Measurements from ENCODE around the gene ERFE. TPM values are rescaled to one million over a fixed set of nuclear protein-coding genes. Genes with fewer than 3 reads are reported as not detected.

The ERFE gene
- total and polyA plus RNA-seq, 2 of the 4 experiments (the other 2 are of a cell fraction): 1.3 to 3.5 TPM

- intact Hi-C loops (cut with micrococcal nuclease): loop anchor here (5.0 kb wide), 1 partner anchor 267 kb away; the partner anchor contains the start of gene RAMP1
- H3K4ac ChIP-seq (ENCODE audit: low read depth, low read length): no peak overlapping the region
- H4K91ac ChIP-seq (ENCODE audit: insufficient read depth, low read depth, low read length): no peak overlapping the region
- CTCF ChIA-PET: no interaction called here
- in situ Hi-C loops (cut with MboI; ENCODE audit: low sequenced_read_pairs): no loop called here
- dilution Hi-C loops (cut with HindIII; ENCODE audit: low sequenced_read_pairs, unreplicated experiment): no loop called here
- no peak overlapping the region for H2BK5ac ChIP-seq (ENCODE audit: low read depth, low read length, poor library complexity, severe bottlenecking)
- H3K27me3 ChIP-seq (ENCODE audit: control insufficient read depth, insufficient read depth, low read length): peaks cover 22% of the 10 kb centered on the region
- H3K23ac ChIP-seq (ENCODE audit: low read depth, low read length): no peak overlapping the region
- no peaks in the 10 kb centered on the region for H4K20me1 ChIP-seq (ENCODE audit: insufficient read depth, low read length)
- no peak overlapping the region for H3K14ac ChIP-seq (replicated peaks; ENCODE audit: low read depth, low read length)
- no peaks in the 10 kb centered on the region for H3K9me3 ChIP-seq (ENCODE audit: control insufficient read depth, insufficient read depth, low read length)
- no peak overlapping the region for H3K56ac ChIP-seq (ENCODE audit: extremely low read depth, insufficient read depth, low read length)
- TF ChIP-seq NFE2L2 (IDR thresholded peaks at IDR 0.05; ENCODE audit: low read depth, low read length) (no peak), POLR2A (IDR thresholded peaks at IDR 0.05; ENCODE audit: low read depth, low read length) (no peak), SMC3 (IDR thresholded peaks at IDR 0.05; ENCODE audit: low read depth, low read length) (no peak), CEBPB (IDR thresholded peaks at IDR 0.05; ENCODE audit: low read depth, low read length) (no peak), RAD21 (IDR thresholded peaks at IDR 0.05; ENCODE audit: low read length) (no peak), RCOR1 (IDR thresholded peaks at IDR 0.05; ENCODE audit: insufficient replicate concordance, low read length) (no peak), MAFK (IDR thresholded peaks at IDR 0.05; ENCODE audit: low read depth, low read length) (no peak), RFX5 (IDR thresholded peaks at IDR 0.05; ENCODE audit: low read depth, low read length) (no peak), BHLHE40 (IDR thresholded peaks at IDR 0.05; ENCODE audit: low read depth, low read length) (no peak), MXI1 (IDR thresholded peaks at IDR 0.05; ENCODE audit: borderline replicate concordance, low read depth, low read length) (no peak), FOS (IDR thresholded peaks at IDR 0.05; ENCODE audit: low read depth, low read length) (no peak), CHD1 (IDR thresholded peaks at IDR 0.05; ENCODE audit: low read depth, low read length) (no peak), MAZ (IDR thresholded peaks at IDR 0.05; ENCODE audit: borderline replicate concordance, low read depth, low read length) (no peak)
- TF ChIP-seq, protein P1, sequence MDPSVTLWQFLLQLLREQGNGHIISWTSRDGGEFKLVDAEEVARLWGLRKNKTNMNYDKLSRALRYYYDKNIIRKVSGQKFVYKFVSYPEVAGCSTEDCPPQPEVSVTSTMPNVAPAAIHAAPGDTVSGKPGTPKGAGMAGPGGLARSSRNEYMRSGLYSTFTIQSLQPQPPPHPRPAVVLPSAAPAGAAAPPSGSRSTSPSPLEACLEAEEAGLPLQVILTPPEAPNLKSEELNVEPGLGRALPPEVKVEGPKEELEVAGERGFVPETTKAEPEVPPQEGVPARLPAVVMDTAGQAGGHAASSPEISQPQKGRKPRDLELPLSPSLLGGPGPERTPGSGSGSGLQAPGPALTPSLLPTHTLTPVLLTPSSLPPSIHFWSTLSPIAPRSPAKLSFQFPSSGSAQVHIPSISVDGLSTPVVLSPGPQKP (IDR thresholded peaks at IDR 0.05; ENCODE audit: borderline replicate concordance, low read depth, low read length): no peak
- TF ChIP-seq, protein P2, sequence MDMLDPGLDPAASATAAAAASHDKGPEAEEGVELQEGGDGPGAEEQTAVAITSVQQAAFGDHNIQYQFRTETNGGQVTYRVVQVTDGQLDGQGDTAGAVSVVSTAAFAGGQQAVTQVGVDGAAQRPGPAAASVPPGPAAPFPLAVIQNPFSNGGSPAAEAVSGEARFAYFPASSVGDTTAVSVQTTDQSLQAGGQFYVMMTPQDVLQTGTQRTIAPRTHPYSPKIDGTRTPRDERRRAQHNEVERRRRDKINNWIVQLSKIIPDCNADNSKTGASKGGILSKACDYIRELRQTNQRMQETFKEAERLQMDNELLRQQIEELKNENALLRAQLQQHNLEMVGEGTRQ (IDR thresholded peaks at IDR 0.05; ENCODE audit: low read depth, low read length): no peak
- TF ChIP-seq, protein P3, sequence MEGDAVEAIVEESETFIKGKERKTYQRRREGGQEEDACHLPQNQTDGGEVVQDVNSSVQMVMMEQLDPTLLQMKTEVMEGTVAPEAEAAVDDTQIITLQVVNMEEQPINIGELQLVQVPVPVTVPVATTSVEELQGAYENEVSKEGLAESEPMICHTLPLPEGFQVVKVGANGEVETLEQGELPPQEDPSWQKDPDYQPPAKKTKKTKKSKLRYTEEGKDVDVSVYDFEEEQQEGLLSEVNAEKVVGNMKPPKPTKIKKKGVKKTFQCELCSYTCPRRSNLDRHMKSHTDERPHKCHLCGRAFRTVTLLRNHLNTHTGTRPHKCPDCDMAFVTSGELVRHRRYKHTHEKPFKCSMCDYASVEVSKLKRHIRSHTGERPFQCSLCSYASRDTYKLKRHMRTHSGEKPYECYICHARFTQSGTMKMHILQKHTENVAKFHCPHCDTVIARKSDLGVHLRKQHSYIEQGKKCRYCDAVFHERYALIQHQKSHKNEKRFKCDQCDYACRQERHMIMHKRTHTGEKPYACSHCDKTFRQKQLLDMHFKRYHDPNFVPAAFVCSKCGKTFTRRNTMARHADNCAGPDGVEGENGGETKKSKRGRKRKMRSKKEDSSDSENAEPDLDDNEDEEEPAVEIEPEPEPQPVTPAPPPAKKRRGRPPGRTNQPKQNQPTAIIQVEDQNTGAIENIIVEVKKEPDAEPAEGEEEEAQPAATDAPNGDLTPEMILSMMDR (conservative IDR thresholded peaks at IDR 0.05; ENCODE audit: low read depth, low read length): no peak
- H3K18ac ChIP-seq (ENCODE audit: low read depth, low read length): no peak overlapping the region
- H3K4me2 ChIP-seq (ENCODE audit: low read depth, low read length): no peak overlapping the region
- DNase-seq (no peak), ATAC-seq (ENCODE audit: low read depth) (no peak)
- H2BK15ac ChIP-seq (ENCODE audit: low read depth, low read length): no peak overlapping the region
- no peaks in the 10 kb centered on the region for H3K36me3 ChIP-seq (ENCODE audit: control insufficient read depth, insufficient read depth, low read length)
- peaks cover 5% of the 10 kb centered on the region; the same call in 1 of the 2 replicates for H3K9me1 ChIP-seq (ENCODE audit: insufficient read depth, low read length)
- BruUV-seq (replicated peaks): no TSS peak
- POLR2A ChIA-PET (ENCODE audit: unreplicated experiment): no interaction called here
- no peak overlapping the region for H3K27ac ChIP-seq (ENCODE audit: insufficient read depth, low read length)
- no peak overlapping the region for H4K8ac ChIP-seq (ENCODE audit: low read depth in 2 of 2, low read length in 2 of 2)
- 87% methylated on average over 17 of the region's 19 CpGs; no CpG with 5 or more reads in 1 of the 2 experiments for WGBS, 2 experiments (ENCODE audit: extremely low coverage in 2 of 2, insufficient read length in 1 of 2)
- no peak overlapping the region for H2AFZ ChIP-seq (replicated peaks; ENCODE audit: low read length, poor library complexity)
- no peak overlapping the region for H4K5ac ChIP-seq (ENCODE audit: low read depth, low read length)
- peaks cover 10% of the 10 kb centered on the region for H3K4me1 ChIP-seq (ENCODE audit: control insufficient read depth, insufficient read depth, low read length)
- no peak overlapping the region for H3K4me3 ChIP-seq (ENCODE audit: insufficient read depth, low read depth, low read length)
- H3K79me1 ChIP-seq (ENCODE audit: low read depth in 1 of 2, low read length in 2 of 2): no peaks in the 10 kb centered on the region
- H3K9ac ChIP-seq (ENCODE audit: low read depth, low read length): no peak overlapping the region
- no peak overlapping the region for H2AK5ac ChIP-seq (ENCODE audit: low read depth, low read length)
- no peak overlapping the region for H2BK120ac ChIP-seq (ENCODE audit: low read depth, low read length)
- H2BK20ac ChIP-seq (ENCODE audit: low read depth, low read length): no peak overlapping the region
- H2AK9ac ChIP-seq (replicated peaks; ENCODE audit: low read depth, low read length, poor library complexity): no peak overlapping the region
Observed at GRCh38 chr2:238124488-238125126, 34.2 kb upstream of the ERFE start.

Measured in IMR-90 (cell line).